ENCODE measurements around the gene CBX7. TPM values are rescaled to one million over a fixed set of nuclear protein-coding genes. Genes with fewer than 3 reads are reported as not detected.

Gene CBX7
- total RNA-seq, 2 donors from 2014 or later: 82.7 to 115 TPM

DNA sequence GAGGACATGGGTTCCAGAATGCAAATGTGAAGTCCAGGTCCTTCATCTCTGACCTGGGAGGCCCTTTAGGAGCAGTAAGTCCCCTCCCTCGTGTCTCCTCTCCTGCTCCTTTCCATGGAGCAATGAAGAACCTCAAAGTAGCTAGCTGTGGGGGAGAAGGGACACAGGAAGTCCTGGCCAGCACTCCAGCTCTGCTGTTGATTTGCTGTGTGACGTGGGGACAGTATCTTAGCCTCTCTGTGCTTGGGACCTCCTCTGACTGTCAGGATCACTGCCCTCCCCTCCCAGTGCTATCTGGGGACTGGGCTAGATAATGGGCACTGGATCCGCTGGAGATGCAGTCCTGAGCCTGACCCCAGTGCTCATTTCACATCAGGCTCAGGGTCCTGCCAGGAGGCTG, 56.5 kb downstream of the CBX7 start:
- Histone ChIP-seq H3K27me3 (replicated peaks; ENCODE audit: insufficient read depth) (no peaks in the 10 kb centered on the region), H3K4me3 (no peak overlapping the region), H3K9me3 (no peaks in the 10 kb centered on the region), H3K36me3 (no peaks in the 10 kb centered on the region), H3K4me1 (replicated peaks) (no peaks in the 10 kb centered on the region), H3K27ac (no peak overlapping the region)
- 92% methylated on average over 3 of the region's 3 CpGs for WGBS
- DNase-seq (ENCODE audit: low spot score): no peak
- intact Hi-C loops (cut with DNase I): no loop called here
- no peak for TF ChIP-seq POLR2A (IDR thresholded peaks at IDR 0.05)
- TF ChIP-seq POLR2AphosphoS5 (IDR thresholded peaks at IDR 0.05): no peak
- TF ChIP-seq, protein P1, sequence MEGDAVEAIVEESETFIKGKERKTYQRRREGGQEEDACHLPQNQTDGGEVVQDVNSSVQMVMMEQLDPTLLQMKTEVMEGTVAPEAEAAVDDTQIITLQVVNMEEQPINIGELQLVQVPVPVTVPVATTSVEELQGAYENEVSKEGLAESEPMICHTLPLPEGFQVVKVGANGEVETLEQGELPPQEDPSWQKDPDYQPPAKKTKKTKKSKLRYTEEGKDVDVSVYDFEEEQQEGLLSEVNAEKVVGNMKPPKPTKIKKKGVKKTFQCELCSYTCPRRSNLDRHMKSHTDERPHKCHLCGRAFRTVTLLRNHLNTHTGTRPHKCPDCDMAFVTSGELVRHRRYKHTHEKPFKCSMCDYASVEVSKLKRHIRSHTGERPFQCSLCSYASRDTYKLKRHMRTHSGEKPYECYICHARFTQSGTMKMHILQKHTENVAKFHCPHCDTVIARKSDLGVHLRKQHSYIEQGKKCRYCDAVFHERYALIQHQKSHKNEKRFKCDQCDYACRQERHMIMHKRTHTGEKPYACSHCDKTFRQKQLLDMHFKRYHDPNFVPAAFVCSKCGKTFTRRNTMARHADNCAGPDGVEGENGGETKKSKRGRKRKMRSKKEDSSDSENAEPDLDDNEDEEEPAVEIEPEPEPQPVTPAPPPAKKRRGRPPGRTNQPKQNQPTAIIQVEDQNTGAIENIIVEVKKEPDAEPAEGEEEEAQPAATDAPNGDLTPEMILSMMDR (IDR thresholded peaks at IDR 0.05): no peak

DNA sequence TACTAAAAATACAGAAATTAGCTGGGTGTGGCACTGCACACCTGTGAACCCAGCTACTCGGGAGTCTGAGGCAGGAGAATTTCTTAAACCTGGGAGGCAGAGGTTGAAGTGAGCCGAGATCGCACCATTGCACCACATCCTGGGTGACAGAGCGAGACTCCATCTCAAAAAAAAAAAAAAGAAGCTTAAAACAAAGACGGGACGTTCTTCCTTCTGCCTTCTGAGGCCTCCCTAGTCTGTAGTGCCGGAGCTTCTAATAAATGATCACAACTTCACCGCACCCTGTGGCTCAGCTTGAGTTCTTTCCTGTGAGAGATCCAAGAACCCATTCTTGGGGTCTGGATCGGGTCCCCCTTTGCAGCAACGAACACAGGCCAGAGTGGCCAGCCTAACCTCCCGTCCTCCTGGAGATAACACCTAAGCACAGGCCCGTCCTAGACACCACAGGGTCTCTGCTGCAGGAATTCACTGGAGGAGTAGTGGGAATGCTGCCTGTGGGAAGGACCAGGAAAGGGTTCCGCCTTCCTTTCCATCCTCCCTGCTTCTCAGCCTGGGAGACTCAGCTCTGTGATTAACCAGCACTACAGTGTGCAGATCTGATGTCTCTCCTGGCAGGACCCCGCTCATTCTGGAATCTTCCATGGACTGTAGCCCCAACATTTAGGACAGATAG, 57.6 kb downstream of the CBX7 start:
- intact Hi-C loops (cut with DNase I): no loop called here
- no peak for DNase-seq (ENCODE audit: low spot score)
- TF ChIP-seq POLR2A (IDR thresholded peaks at IDR 0.05): no peak
- TF ChIP-seq, protein P1 (IDR thresholded peaks at IDR 0.05): no peak
- no peak for TF ChIP-seq POLR2AphosphoS5 (IDR thresholded peaks at IDR 0.05)
- H3K27ac ChIP-seq: no peak overlapping the region
- no peaks in the 10 kb centered on the region for H3K27me3 ChIP-seq (replicated peaks; ENCODE audit: insufficient read depth)
- no peaks in the 10 kb centered on the region for H3K4me1 ChIP-seq (replicated peaks)
- no peaks in the 10 kb centered on the region for H3K36me3 ChIP-seq
- no peak overlapping the region for H3K4me3 ChIP-seq
- H3K9me3 ChIP-seq: no peaks in the 10 kb centered on the region
- 88% methylated on average over 14 of the region's 14 CpGs for WGBS

DNA sequence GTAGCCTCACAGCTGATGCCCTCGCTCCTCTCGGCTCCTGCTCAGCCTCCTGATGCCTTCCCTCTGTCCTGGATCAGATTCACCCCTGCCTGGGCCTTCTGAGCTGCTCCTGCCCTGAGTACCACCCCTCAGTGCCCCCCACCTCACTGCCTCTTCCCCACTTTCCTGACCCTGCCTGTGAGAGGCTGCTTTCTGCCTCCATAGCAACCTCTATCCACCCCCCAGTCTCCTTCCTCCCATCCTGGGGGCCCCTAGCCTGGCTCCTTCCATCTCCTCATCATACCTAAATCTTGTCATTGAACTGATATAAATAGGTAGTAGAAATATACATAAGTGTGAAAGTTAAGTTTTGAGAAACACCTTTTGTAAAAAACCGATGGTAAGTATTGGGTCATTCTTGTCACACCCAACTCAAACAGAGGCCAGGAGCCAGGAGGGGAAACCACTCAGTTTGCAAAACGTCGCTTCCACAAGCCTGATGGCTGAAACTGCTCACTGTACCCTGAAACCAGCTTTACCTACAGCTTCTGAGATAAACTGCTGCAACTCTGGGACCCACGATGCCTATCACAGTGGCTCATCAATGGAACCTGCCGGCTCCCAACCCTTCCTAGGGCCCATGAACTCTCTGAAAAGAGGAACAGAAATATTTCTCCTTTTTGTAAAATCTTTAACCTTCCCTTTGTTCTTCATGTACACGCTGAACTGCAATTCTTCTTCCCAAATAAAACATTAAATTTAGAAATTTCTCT, 60.2 kb downstream of the CBX7 start:
- DNase-seq (ENCODE audit: low spot score): no peak
- H3K4me1 ChIP-seq (replicated peaks): no peaks in the 10 kb centered on the region
- H3K27ac ChIP-seq: no peak overlapping the region
- H3K27me3 ChIP-seq (replicated peaks; ENCODE audit: insufficient read depth): no peaks in the 10 kb centered on the region
- no peaks in the 10 kb centered on the region for H3K9me3 ChIP-seq
- WGBS: 74% methylated on average over 8 of the region's 8 CpGs
- H3K4me3 ChIP-seq: no peak overlapping the region
- TF ChIP-seq, protein P1 (IDR thresholded peaks at IDR 0.05): no peak
- TF ChIP-seq POLR2A (IDR thresholded peaks at IDR 0.05): no peak
- no peak for TF ChIP-seq POLR2AphosphoS5 (IDR thresholded peaks at IDR 0.05)
- intact Hi-C loops (cut with DNase I): no loop called here
- no peaks in the 10 kb centered on the region for H3K36me3 ChIP-seq

DNA sequence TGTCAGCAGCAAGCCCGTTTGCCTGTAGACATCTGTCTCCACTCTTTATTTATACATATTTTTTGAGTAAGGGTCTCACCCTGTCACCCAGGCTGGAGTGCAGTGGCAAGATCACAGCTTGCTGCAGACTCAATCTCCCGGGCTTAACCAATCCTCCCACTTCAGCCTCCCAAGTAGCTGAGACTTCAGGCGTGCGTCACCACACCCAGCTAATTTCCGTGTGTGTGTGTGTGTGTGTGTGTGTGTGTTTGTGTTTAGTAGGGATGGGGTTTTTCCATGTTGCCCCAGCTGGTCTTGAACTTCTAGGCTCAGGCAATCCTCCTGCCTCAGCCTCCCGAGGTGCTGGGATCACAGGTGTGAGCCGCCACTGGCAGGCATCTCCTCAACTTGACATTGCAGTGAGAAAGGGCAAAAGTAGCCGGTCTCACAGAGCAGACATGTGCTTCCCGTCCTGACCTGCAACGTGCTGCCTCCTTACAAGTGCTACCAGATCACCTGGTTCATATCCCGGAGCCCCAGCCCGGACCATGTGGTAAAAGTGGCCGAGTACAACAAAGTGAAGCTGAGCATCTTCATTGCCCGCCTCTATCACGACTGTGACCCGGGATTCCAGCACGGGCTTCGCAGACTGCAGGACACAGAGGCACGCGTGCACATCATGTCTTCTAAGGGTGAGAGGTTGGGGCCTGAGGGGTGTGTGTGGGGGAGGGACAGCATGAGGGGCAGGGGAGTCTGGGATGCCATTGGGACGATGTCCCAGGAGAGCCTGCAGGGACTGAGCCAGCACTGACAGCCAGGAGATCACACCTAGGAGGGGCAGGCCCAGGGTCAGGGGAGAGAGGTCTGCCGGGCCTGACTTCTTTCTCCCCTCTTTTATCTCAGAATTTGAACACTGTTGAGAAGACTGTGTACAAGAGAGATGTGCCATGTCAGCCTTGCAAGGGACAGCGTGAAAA, 61.1 kb downstream of the CBX7 start:
- DNase-seq (ENCODE audit: low spot score): no peak
- intact Hi-C loops (cut with DNase I): no loop called here
- Histone ChIP-seq H3K4me3 (no peak overlapping the region), H3K4me1 (replicated peaks) (no peaks in the 10 kb centered on the region), H3K27ac (no peak overlapping the region), H3K9me3 (no peaks in the 10 kb centered on the region), H3K36me3 (no peaks in the 10 kb centered on the region), H3K27me3 (replicated peaks; ENCODE audit: insufficient read depth) (no peaks in the 10 kb centered on the region)
- 78% methylated on average over 23 of the region's 23 CpGs for WGBS
- TF ChIP-seq, protein P1 (IDR thresholded peaks at IDR 0.05): no peak
- TF ChIP-seq POLR2A (IDR thresholded peaks at IDR 0.05): no peak
- no peak for TF ChIP-seq POLR2AphosphoS5 (IDR thresholded peaks at IDR 0.05)
